ENCODE results near the gene STK39. TPM values are rescaled to one million over a fixed set of nuclear protein-coding genes. Genes with fewer than 3 reads are reported as not detected.

STK39 gene
- polyA plus RNA-seq, 2 of the 4 experiments (the other 2 are of a cell fraction), result 14.2 to 27.2 TPM

DNA sequence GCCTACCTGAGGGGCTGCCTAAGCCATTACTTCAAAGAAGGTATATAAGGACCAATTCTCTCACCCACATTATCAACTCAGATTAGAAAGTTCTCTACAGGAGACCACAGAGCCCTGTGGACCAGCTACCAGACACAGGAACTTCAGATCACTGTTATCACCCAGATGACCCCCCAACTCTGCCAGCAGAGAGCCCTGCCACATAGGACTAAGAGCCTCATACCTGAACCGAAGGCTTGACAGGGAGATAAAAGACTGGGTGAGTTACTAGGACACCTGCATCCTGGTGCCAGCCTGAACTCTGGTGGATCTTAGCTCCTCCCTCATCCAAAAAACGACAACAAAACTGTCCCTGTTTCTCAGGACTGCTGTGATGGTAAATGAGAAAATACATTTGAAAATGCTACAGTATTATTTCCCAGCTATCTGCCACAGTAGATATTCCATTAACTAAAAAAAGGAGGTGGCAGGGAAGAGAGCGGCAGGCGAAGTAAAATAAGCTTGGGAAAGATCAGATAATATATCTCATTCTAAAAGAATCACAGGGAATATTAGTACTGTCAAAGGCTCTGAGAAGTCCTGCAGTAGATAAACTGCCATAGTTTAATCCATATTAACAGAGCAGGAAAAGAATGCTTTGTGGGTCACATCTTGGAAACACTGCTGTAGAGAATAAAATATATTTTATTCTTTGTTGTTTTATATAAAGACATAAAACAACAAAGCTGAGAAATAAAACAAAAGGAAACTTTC, 79.7 kb downstream of the STK39 start:
- ChIA-PET CTCF (interaction anchor here (0.6 kb wide), 1 partner anchor 536 kb away, joined by 3 read pairs; no protein-coding TSS in a partner anchor), POLR2A (no interaction called here)
- Histone ChIP-seq H3K4me3 (no peak overlapping the region), H3K4me2 (0 out of 3 replicates have a peak overlapping the region, but pooled peaks have one; percentile 3), H3K4me1 (peaks cover 13% of the 10 kb centered on the region), H3K9me3 (no peaks in the 10 kb centered on the region), H3K27ac (no peak overlapping the region)
- ATAC-seq, result peak in 1 of 2 experiments; percentile 44; a peak in 2 of 6 replicates
- TF ChIP-seq RARB (CRISPR knock-in tag; IDR thresholded peaks at IDR 0.05), result no peak
- TF ChIP-seq, protein P1, sequence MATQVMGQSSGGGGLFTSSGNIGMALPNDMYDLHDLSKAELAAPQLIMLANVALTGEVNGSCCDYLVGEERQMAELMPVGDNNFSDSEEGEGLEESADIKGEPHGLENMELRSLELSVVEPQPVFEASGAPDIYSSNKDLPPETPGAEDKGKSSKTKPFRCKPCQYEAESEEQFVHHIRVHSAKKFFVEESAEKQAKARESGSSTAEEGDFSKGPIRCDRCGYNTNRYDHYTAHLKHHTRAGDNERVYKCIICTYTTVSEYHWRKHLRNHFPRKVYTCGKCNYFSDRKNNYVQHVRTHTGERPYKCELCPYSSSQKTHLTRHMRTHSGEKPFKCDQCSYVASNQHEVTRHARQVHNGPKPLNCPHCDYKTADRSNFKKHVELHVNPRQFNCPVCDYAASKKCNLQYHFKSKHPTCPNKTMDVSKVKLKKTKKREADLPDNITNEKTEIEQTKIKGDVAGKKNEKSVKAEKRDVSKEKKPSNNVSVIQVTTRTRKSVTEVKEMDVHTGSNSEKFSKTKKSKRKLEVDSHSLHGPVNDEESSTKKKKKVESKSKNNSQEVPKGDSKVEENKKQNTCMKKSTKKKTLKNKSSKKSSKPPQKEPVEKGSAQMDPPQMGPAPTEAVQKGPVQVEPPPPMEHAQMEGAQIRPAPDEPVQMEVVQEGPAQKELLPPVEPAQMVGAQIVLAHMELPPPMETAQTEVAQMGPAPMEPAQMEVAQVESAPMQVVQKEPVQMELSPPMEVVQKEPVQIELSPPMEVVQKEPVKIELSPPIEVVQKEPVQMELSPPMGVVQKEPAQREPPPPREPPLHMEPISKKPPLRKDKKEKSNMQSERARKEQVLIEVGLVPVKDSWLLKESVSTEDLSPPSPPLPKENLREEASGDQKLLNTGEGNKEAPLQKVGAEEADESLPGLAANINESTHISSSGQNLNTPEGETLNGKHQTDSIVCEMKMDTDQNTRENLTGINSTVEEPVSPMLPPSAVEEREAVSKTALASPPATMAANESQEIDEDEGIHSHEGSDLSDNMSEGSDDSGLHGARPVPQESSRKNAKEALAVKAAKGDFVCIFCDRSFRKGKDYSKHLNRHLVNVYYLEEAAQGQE (IDR thresholded peaks at IDR 0.05), result no peak
- no peak for FAIRE-seq
- 80% methylated on average over 4 of the region's 4 CpGs for WGBS (ENCODE audit: missing lambda C conversion rate)
- DNase-seq (ENCODE audit: low read depth in 1 of 2, low spot score in 1 of 2), result no peak

DNA sequence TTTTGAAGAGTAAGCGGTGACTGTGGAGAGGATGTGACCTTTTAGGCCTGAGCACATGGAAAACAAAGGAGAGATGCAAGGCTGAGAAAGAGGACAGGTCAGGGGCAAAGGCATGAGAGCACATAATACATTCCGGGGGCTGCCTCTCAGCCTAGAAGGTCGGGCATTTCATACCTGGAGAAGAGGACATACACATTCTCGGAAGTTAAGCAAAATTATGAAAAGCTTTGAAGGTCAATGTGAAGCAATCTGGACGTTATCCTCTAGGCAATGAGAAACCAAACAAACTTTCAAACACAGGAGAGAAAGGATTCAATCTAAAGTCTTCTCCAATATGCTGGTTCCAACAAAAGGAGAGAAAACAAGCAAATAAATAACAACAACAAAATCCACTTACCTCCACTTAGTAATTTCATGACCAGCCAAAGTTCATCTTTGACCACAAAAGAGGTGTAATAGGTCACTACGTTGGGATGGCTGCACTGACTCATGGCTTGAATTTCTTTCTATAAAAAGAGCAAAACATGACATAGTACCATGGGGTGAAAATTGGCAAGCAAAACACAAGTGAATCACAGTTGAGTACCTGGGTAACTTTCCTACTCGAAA, 80.4 kb downstream of the STK39 start:
- peak in 1 of 2 experiments; percentile 10 for DNase-seq (ENCODE audit: low read depth in 1 of 2, low spot score in 1 of 2)
- Histone ChIP-seq H3K27ac (no peak overlapping the region), H3K9me3 (no peaks in the 10 kb centered on the region), H3K4me3 (no peak overlapping the region), H3K4me2 (0 out of 3 replicates have a peak overlapping the region, but pooled peaks have one; percentile 3), H3K4me1 (peaks cover 13% of the 10 kb centered on the region)
- ChIA-PET POLR2A (no interaction called here), CTCF (no interaction called here)
- TF ChIP-seq HOXB13 (CRISPR knock-in tag; IDR thresholded peaks at IDR 0.05; ENCODE audit: low read depth) (no peak), HOXA7 (CRISPR knock-in tag; IDR thresholded peaks at IDR 0.05) (no peak), MAZ (IDR thresholded peaks at IDR 0.05; ENCODE audit: borderline replicate concordance, low read depth, low read length) (no peak), TP53 (CRISPR knock-in tag; IDR thresholded peaks at IDR 0.05) (no peak), RNF2 (IDR thresholded peaks at IDR 0.05; ENCODE audit: borderline replicate concordance, low read depth) (no peak), POLR2AphosphoS2 (conservative IDR thresholded peaks at IDR 0.05; ENCODE audit: low read length) (no peak), RAD21 (conservative IDR thresholded peaks at IDR 0.05 in 1 of 2, IDR thresholded peaks at IDR 0.05 in 1 of 2) (no peak), EHF (CRISPR knock-in tag; IDR thresholded peaks at IDR 0.05) (no peak), CHD4 (IDR thresholded peaks at IDR 0.05; ENCODE audit: borderline replicate concordance) (no peak), ZSCAN20 (CRISPR knock-in tag; IDR thresholded peaks at IDR 0.05) (no peak), HEYL (CRISPR knock-in tag; IDR thresholded peaks at IDR 0.05) (no peak), FOSL2 (IDR thresholded peaks at IDR 0.05) (no peak), FOSL2 (CRISPR knock-in tag; IDR thresholded peaks at IDR 0.05) (no peak)
- TF ChIP-seq, protein P2, sequence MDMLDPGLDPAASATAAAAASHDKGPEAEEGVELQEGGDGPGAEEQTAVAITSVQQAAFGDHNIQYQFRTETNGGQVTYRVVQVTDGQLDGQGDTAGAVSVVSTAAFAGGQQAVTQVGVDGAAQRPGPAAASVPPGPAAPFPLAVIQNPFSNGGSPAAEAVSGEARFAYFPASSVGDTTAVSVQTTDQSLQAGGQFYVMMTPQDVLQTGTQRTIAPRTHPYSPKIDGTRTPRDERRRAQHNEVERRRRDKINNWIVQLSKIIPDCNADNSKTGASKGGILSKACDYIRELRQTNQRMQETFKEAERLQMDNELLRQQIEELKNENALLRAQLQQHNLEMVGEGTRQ (IDR thresholded peaks at IDR 0.05), result no peak
- 67% methylated on average over 7 of the region's 7 CpGs for WGBS (ENCODE audit: missing lambda C conversion rate)
- FAIRE-seq, result no peak
- ATAC-seq, result peak; percentile 40 to 59; a peak in 3 of 6 replicates

Measured in A549 (cell line).